Mammary epithelial cell (primary cell): ENCODE measurements around the gene TCF3.

ENCODE experiments used
- CTCF ChIP-seq, 2 donors: IDR thresholded peaks in 1 of 2; conservative IDR thresholded peaks in 1 of 2; 2 replicates each; pipeline ENCODE4 v1.5.1; 2011 to 2012; ENCODE audit warnings: inconsistent platforms in 2 of 2, low read length in 2 of 2, mild to moderate bottlenecking in 2 of 2, control low read depth in 1 of 2, low read depth in 1 of 2; ENCODE audit not compliant: insufficient read depth in 1 of 2; ENCODE audit errors: extremely low read depth in 1 of 2
- EZH2 ChIP-seq: IDR thresholded peaks from 2 replicates; pipeline ENCODE4 v1.6.1; 2012; ENCODE audit warnings: low read length, inconsistent platforms, borderline replicate concordance

GRCh38 chr19:1619094-1619439, 33.3 kb downstream of the TCF3 start:
- TF ChIP-seq CTCF (conservative IDR thresholded peaks at IDR 0.05 in 1 of 2, IDR thresholded peaks at IDR 0.05 in 1 of 2; ENCODE audit: extremely low read depth in 1 of 2, insufficient read depth in 1 of 2, low read depth in 1 of 2, low read length in 2 of 2) (no peak), EZH2 (no peak)
